Spleen (tissue), 11 donors: ENCODE measurements around the gene TMEM43. TPM values are rescaled to one million over a fixed set of nuclear protein-coding genes. Genes with fewer than 3 reads are reported as not detected.
"Not testable (repeated sequence)": the region's sequence is repeated elsewhere in the genome, so short reads cannot be mapped to it uniquely, and the experiment has no call there.

ENCODE experiments used
- DNase-seq: peaks from one replicate; pipeline ENCODE4 v3.0.0-alpha.2; 2020
- H3K27ac ChIP-seq, 8 donors: fragments of 200-600 bp; sonication (generic) in 7 of 8; 1 replicate in 4 of 8; 2 replicates in 4 of 8; pipeline versions ENCODE4 v1.5.0 to v1.8.0; 2016 to 2021; ENCODE audit warnings: inconsistent platforms in 4 of 8, mild to moderate bottlenecking in 4 of 8, moderate library complexity in 1 of 8
- H3K27me3 ChIP-seq, 7 donors: fragments of 200-600 bp; sonication (generic) in 6 of 7; replicated peaks in 1 of 7; 1 replicate in 4 of 7; 2 replicates in 3 of 7; pipeline versions ENCODE4 v1.5.0 to v1.8.0; 2016 to 2021; ENCODE audit warnings: inconsistent platforms in 3 of 7, mild to moderate bottlenecking in 1 of 7
- H3K36me3 ChIP-seq, 6 donors: fragments of 200-600 bp; sonication (generic) in 5 of 6; 1 replicate in 4 of 6; 2 replicates in 2 of 6; pipeline versions ENCODE4 v1.5.0 to v1.8.0; 2016 to 2021; ENCODE audit warnings: inconsistent platforms in 2 of 6
- H3K4me1 ChIP-seq, 6 donors: fragments of 200-600 bp; sonication (generic) in 5 of 6; 1 replicate in 3 of 6; 2 replicates in 3 of 6; pipeline versions ENCODE4 v1.5.0 to v1.8.0; 2016 to 2021; ENCODE audit warnings: inconsistent platforms in 3 of 6
- H3K4me3 ChIP-seq, 8 donors: fragments of 200-600 bp; sonication (generic) in 7 of 8; 1 replicate in 4 of 8; 2 replicates in 4 of 8; pipeline versions ENCODE4 v1.5.0 to v1.8.0; 2016 to 2021; ENCODE audit warnings: inconsistent platforms in 4 of 8, mild to moderate bottlenecking in 4 of 8, moderate library complexity in 2 of 8
- H3K9me3 ChIP-seq, 8 donors: fragments of 200-600 bp; sonication (generic) in 7 of 8; 1 replicate in 4 of 8; 2 replicates in 4 of 8; pipeline versions ENCODE4 v1.5.0 to v1.8.0; 2016 to 2021; ENCODE audit warnings: inconsistent platforms in 4 of 8
- CTCF ChIP-seq, 11 experiments: fragments of 200-600 bp in 7 of 11; fragments of 450-650 bp in 4 of 11; sonication (generic) in 4 of 11; IDR thresholded peaks in 8 of 11; conservative IDR thresholded peaks in 3 of 11; 1 replicate in 7 of 11; 2 replicates in 4 of 11; pipeline versions ENCODE4 v1.4.0 to v1.8.0; 2016 to 2021; ENCODE audit warnings: antibody characterized with exemption in 11 of 11, inconsistent platforms in 4 of 11, mild to moderate bottlenecking in 1 of 11
- POLR2A ChIP-seq, 3 donors: fragments of 450-650 bp; IDR thresholded peaks; one replicate each; pipeline ENCODE4 v1.5.1; 2017; ENCODE audit warnings: antibody characterized with exemption in 3 of 3, mild to moderate bottlenecking in 1 of 3
- POLR2AphosphoS5 ChIP-seq, 3 donors: sonication (generic); formaldehyde crosslinking; IDR thresholded peaks; one replicate each; pipeline ENCODE4 v1.5.1; 2017; ENCODE audit warnings: antibody characterized with exemption in 3 of 3
- WGBS, 5 donors: extraction: QIAGEN DNeasy Blood & Tissue Kit in 3 of 5; methylation state at CpG; one replicate each; pipeline versions ENCODE4 v1.1.5 to v1.1.7; 2013 to 2018; 5-methylcytosine and 5-hydroxymethylcytosine counted together
- intact Hi-C: fragments of 100-400 bp; cut with DNase I; formaldehyde crosslinking; loops from one replicate; pipeline ENCODE4 v1.15.0; 2023; ENCODE audit warnings: low total_unique reads
- polyA plus RNA-seq, 3 donors: library from polyadenylated mRNA; stranded (reverse); fragments of 200-250 nt; gene quantifications; one replicate each; pipeline ENCODE4 v1.2.1, GENCODE V29; 2013
- total RNA-seq, 7 donors: library from RNA; depleted of rRNA in 3 of 7; stranded (reverse); fragments of >200 nt in 3 of 7; fragmentation: NEBNext Ultra II Directional in 4 of 7; extraction: Animal tissue kit (Norgen Biotek cat#: 25700) in 4 of 7; gene quantifications; one replicate each; pipeline versions ENCODE4 v1.1.0 to v1.2.1, GENCODE V29; 2016 to 2021
- donor health status: healthy with polysubstance abuse.
- donor health status: DM: no; HTN: no; CAD: no; lungs with moderate emphysema.
- donor health status: DM: no; HTN: no; CAD: no.
- donor health status: Bipolar disorder and iron deficiency.
- donor health status: healthy.
- donor health status: DM: no; HTN: no; CAD: no.
- donor health status: DM: yes; HTN: yes; CAD: no.

Gene TMEM43
- total and polyA plus RNA-seq, 10 donors: 18.7 to 64.2 (median 44.5) TPM

- Histone ChIP-seq H3K4me1 (no peaks in the 10 kb centered on the region), H3K27me3 (peaks cover 0 to 12% (median 0%) of the 10 kb centered on the region in 7 donors), H3K36me3 (no peaks in the 10 kb centered on the region), H3K27ac (no peak overlapping the region), H3K9me3 (peaks cover 0 to 22% (median 14%) of the 10 kb centered on the region in 8 donors), H3K4me3 (no peak overlapping the region)
- intact Hi-C loops: no loop called here
- WGBS, 5 donors: 91 to 98% (median 95%) methylated on average over 2 of the region's 2 CpGs
- no peak for DNase-seq
- TF ChIP-seq CTCF (IDR thresholded peaks at IDR 0.05 in 8 of 11, conservative IDR thresholded peaks at IDR 0.05 in 3 of 11): no peak
- no peak for TF ChIP-seq POLR2AphosphoS5 (IDR thresholded peaks at IDR 0.05)
- no peak for TF ChIP-seq POLR2A (IDR thresholded peaks at IDR 0.05)
Measured at GRCh38 chr3:14092464-14092863, 32.4 kb upstream of the TMEM43 start.

- H3K36me3 ChIP-seq: no peaks in the 10 kb centered on the region
- H3K9me3 ChIP-seq: peaks cover 0 to 16% (median 10%) of the 10 kb centered on the region in 8 donors
- H3K4me3 ChIP-seq: no peak overlapping the region
- DNase-seq: no peak
- H3K4me1 ChIP-seq: no peaks in the 10 kb centered on the region
- peaks cover 0 to 19% (median 0%) of the 10 kb centered on the region in 7 donors for H3K27me3 ChIP-seq
- intact Hi-C loops: no loop called here
- no peak for TF ChIP-seq POLR2AphosphoS5 (IDR thresholded peaks at IDR 0.05)
- no peak for TF ChIP-seq CTCF (IDR thresholded peaks at IDR 0.05 in 8 of 11, conservative IDR thresholded peaks at IDR 0.05 in 3 of 11)
- no peak for TF ChIP-seq POLR2A (IDR thresholded peaks at IDR 0.05)
- no peak overlapping the region for H3K27ac ChIP-seq
Measured at GRCh38 chr3:14093831-14094230, 31.0 kb upstream of the TMEM43 start.

GRCh38 chr3:14096742-14097141, 28.1 kb upstream of the TMEM43 start:
- Histone ChIP-seq H3K27ac (no peak overlapping the region), H3K27me3 (peaks cover 0 to 25% (median 0%) of the 10 kb centered on the region in 7 donors), H3K4me3 (no peak overlapping the region), H3K9me3 (peaks cover 0 to 12% (median 7%) of the 10 kb centered on the region in 8 donors), H3K36me3 (no peaks in the 10 kb centered on the region), H3K4me1 (no peaks in the 10 kb centered on the region)
- no peak for TF ChIP-seq CTCF (IDR thresholded peaks at IDR 0.05 in 8 of 11, conservative IDR thresholded peaks at IDR 0.05 in 3 of 11)
- TF ChIP-seq POLR2AphosphoS5 (IDR thresholded peaks at IDR 0.05): no peak
- no peak for TF ChIP-seq POLR2A (IDR thresholded peaks at IDR 0.05)
- WGBS, 5 donors: 84 to 90% (median 87%) methylated on average over 3 of the region's 3 CpGs
- DNase-seq: no peak
- intact Hi-C loops: no loop called here

GRCh38 chr3:14097616-14098391, 27.0 kb upstream of the TMEM43 start:
- no peak overlapping the region for H3K27ac ChIP-seq
- 91 to 97% (median 93%) methylated on average over 5 of the region's 5 CpGs for WGBS, 5 donors
- no peak for TF ChIP-seq CTCF (IDR thresholded peaks at IDR 0.05 in 8 of 11, conservative IDR thresholded peaks at IDR 0.05 in 3 of 11)
- no peak for TF ChIP-seq POLR2AphosphoS5 (IDR thresholded peaks at IDR 0.05)
- TF ChIP-seq POLR2A (IDR thresholded peaks at IDR 0.05): no peak
- H3K27me3 ChIP-seq: peaks cover 0 to 25% (median 0%) of the 10 kb centered on the region in 7 donors
- intact Hi-C loops: no loop called here
- H3K4me1 ChIP-seq: no peaks in the 10 kb centered on the region
- no peak for DNase-seq
- no peaks in the 10 kb centered on the region for H3K36me3 ChIP-seq
- H3K4me3 ChIP-seq: no peak overlapping the region
- peaks cover 0 to 12% (median 7%) of the 10 kb centered on the region in 8 donors for H3K9me3 ChIP-seq

- not testable (repeated sequence) for H3K4me1 ChIP-seq
Measured at GRCh38 chr3:14109821-14110220, 15.0 kb upstream of the TMEM43 start.

More at GRCh38 chr3:14109821-14110220, 15.0 kb upstream of the TMEM43 start:
- H3K4me3 ChIP-seq, DNase-seq, intact Hi-C loops, H3K27me3 ChIP-seq, H3K9me3 ChIP-seq, H3K27ac ChIP-seq: not testable (repeated sequence)
- peaks cover 0 to 44% (median 34%) of the 10 kb centered on the region in 6 donors for H3K36me3 ChIP-seq
- WGBS, 5 donors: 92 to 99% (median 96%) methylated on average over 5 of the region's 5 CpGs
